CMK (cell line): ENCODE measurements around the gene ZDHHC14.

Experiments used
- DNase-seq: peaks from one replicate; pipeline ENCODE4 v3.0.0-alpha.2; 2010; ENCODE audit warnings: low read depth

ZDHHC14 gene

GRCh38 chr6:157627195-157627966, 246.4 kb downstream of the ZDHHC14 start:
- DNase-seq: no peak

- no peak for DNase-seq
These were observed 247.5 kb downstream of the ZDHHC14 start for GRCh38 chr6:157628463-157628862.

GRCh38 chr6:157629220-157629619, 248.2 kb downstream of the ZDHHC14 start:
- peak; percentile 42 for DNase-seq

GRCh38 chr6:157630463-157631080, 249.6 kb downstream of the ZDHHC14 start:
- DNase-seq: no peak

GRCh38 chr6:157631412-157631811, 250.4 kb downstream of the ZDHHC14 start:
- no peak for DNase-seq

- DNase-seq: no peak
These were observed 251.0 kb downstream of the ZDHHC14 start for GRCh38 chr6:157631838-157632614.

GRCh38 chr6:157632821-157633220, 251.8 kb downstream of the ZDHHC14 start:
- no peak for DNase-seq

GRCh38 chr6:157634546-157634945, 253.6 kb downstream of the ZDHHC14 start:
- no peak for DNase-seq

GRCh38 chr6:157635388-157636244, 254.6 kb downstream of the ZDHHC14 start:
- no peak for DNase-seq

GRCh38 chr6:157637516-157637915, 256.5 kb downstream of the ZDHHC14 start:
- DNase-seq: no peak

- DNase-seq: no peak
These were observed 257.1 kb downstream of the ZDHHC14 start for GRCh38 chr6:157637941-157638662.

GRCh38 chr6:157638779-157639178, 257.8 kb downstream of the ZDHHC14 start:
- no peak for DNase-seq

- DNase-seq: no peak
These were observed 259.9 kb downstream of the ZDHHC14 start for GRCh38 chr6:157640746-157641451.

- no peak for DNase-seq
These were observed 260.8 kb downstream of the ZDHHC14 start for GRCh38 chr6:157641837-157642236.

GRCh38 chr6:157642736-157643135, 261.7 kb downstream of the ZDHHC14 start:
- DNase-seq: no peak

GRCh38 chr6:157644043-157644810, 263.2 kb downstream of the ZDHHC14 start:
- no peak for DNase-seq

GRCh38 chr6:157645201-157645795, 264.3 kb downstream of the ZDHHC14 start:
- no peak for DNase-seq

GRCh38 chr6:157646012-157646411, 265.0 kb downstream of the ZDHHC14 start:
- DNase-seq: no peak

- DNase-seq: no peak
These were observed 266.4 kb downstream of the ZDHHC14 start for GRCh38 chr6:157647261-157647915.
